HG02885 (cell line): ENCODE results near the gene TRIM49C.
"Not testable (repeated sequence)": the region's sequence is repeated elsewhere in the genome, so short reads cannot be mapped to it uniquely, and the experiment has no call there.

ENCODE experiments used
- ATAC-seq: cut with Tn5 transposase; IDR thresholded peaks from one replicate; pipeline ENCODE4 v1.9.1; 2021; ENCODE audit warnings: mild to moderate bottlenecking; ENCODE audit not compliant: unreplicated experiment, poor library complexity

TRIM49C gene, protein sequence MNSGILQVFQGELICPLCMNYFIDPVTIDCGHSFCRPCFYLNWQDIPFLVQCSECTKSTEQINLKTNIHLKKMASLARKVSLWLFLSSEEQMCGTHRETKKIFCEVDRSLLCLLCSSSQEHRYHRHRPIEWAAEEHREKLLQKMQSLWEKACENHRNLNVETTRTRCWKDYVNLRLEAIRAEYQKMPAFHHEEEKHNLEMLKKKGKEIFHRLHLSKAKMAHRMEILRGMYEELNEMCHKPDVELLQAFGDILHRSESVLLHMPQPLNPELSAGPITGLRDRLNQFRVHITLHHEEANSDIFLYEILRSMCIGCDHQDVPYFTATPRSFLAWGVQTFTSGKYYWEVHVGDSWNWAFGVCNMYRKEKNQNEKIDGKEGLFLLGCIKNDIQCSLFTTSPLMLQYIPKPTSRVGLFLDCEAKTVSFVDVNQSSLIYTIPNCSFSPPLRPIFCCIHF

DNA sequence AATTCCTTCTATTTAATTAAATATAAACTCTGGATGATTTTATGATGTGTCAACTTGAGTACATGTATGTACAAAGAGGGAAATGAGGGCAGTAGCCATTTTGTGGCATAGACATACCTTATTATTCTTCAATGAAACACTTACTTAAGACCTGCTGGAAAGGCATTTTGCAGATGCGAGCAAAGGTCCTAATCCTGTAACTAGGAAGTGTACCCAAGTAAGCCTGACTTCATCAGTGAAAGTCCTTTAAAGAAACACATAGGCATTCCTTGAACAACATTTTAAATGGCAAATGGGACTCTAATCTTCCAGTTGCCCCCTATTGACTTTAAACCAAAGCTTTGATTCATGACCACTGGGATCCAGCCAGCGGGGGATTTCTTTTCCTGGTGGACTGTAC lies at the start of gene TRIM49C:
Gene TRIM49C, plus strand, starts transcription at position 301 of the 400 bp plus-strand sequence. CDS start 4,106 bp downstream, outside the sequence.
- not testable (repeated sequence) for ATAC-seq

DNA sequence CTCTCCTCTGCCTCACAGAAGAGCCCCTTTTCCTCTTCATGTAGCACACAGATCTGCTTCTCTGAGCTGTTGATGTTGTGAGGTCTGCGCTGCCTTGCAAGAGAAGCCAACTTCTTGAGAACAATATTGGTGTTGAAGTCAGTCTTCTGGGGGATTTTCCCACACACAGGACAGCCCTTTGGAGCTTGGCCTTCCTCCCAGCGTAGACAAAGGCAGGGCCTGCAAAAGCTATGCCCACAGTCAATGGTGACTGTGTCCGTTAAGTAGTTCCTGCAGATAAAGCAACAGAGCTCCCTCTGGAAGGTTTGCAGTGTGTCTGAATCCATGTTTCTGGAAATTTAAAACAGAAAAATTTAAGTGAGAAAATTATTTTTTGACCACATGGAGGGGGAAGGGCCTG lies 6.7 kb upstream of the TRIM49C start:
- not testable (repeated sequence) for ATAC-seq

DNA sequence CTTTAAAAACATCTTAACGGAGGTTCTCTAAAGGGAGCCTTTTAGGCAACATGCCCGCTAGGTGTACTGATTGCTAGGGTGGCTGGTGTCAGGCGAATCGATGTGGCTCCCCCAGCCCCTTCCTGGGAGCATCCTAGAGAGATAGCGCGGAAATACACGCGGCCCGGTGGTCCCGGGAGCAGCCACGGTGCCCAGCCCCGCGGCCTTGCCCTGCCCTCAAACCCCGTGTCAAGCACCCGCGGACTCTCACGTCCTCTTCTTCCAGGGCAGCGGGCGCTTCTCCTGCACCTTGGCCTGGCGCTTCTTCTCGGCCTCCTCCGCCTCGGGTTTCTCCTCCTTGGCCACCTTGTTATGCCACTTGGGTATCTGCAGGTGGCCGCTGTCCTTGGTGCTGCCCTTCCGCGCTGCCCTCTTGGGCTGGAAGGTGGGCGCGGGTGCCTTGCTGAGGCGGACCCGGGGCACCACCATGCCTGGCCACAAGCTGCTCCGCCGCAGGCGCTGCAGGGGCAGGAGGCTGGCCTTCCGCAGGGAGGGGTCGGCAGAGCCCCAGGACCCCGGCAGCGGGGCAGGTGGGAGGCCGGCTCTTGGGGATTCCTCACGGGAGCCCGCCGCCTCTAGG lies 20.8 kb downstream of the TRIM49C start:
- not testable (repeated sequence) for ATAC-seq

DNA sequence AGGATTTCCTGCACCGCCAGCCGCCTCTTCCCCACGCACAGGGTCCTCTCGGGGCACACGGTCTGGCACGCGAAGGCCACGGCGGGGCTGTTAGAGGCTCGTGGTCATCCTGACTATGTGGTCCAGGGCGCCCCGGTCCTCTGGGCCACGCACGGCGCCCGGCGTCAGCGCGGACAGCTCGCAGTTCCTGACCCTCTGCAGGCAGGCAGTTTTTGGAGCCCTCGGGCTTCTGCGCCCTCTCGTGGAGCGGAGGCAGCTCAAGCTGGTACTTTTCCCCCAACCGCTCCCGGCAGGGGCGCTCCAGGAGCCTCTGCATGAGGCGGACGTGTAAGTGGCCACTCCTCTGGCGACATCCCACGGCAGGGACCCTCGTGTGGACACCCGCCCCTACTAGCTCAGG lies 21.4 kb downstream of the TRIM49C start:
- ATAC-seq: not testable (repeated sequence)

DNA sequence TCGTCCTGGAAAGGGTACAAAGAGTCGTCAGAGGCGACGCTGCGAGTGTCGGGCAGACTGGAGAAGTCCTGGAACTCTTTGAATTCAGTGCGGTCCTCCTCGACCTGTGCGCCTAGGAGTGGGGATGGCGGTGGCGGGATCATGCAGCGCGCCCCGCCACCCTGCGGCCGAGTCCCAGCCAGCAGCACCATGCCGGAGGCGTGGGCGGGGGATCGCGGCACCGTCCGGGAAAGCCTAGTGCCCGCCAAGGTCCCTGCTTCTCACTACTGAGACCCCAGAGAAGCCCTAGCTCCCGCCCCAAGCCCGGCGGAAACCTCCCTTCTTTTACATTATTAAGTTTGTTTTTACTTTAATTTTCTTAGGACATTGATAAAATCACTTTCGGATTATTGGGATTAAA lies 22.6 kb downstream of the TRIM49C start:
- not testable (repeated sequence) for ATAC-seq

DNA sequence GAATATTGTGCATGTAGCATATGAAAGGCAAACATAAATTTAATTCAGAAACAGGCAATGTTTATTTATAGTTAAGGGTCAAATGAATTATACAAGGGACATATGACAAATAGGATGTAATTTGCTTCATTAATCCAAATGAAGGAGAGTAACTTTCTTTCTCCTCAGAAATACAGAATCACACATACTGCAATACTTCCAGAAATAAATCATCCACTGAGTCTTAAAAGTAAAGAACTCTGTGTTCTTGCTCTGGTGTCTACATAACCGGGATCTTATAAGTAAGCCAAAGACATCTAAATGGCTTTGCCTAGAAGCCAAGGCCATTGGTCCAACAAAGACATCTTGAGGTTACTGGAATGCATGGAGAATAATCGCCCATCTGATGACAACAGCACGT lies 54.7 kb downstream of the TRIM49C start, which contains the start of gene UBTFL1:
Gene UBTFL1, plus strand, starts transcription at position 301 of the 400 bp plus-strand sequence. Its CDS starts 0 bp downstream, at position 301.
- ATAC-seq: not testable (repeated sequence)

DNA sequence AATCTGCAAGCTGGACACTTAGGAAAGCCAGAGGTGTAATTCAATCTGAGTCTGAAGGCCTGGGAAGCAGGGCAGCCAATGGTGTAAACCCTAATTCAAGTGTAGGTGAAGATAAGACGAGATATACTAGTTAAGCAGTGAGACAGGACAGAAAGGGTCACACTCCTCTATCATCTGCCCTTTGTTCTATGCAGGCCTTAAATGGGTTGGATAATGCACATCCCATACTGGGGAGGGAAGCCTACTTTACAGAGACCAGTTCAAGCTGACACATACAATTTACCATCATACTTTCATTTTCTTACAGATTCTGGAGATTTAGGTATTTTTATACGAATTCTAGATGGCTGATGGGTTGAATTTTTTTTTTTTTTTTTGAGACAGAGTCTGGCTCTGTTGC lies 57.8 kb downstream of the TRIM49C start:
- ATAC-seq: not testable (repeated sequence)
